Fibroblast of skin of right biceps (primary cell): ENCODE results near the gene ZBTB22.
A peak's percentile ranks its signal among the peaks of the same experiment; 100 is the strongest.
"Not testable (repeated sequence)": the region's sequence is repeated elsewhere in the genome, so short reads cannot be mapped to it uniquely, and the experiment has no call there.

Experiments
- DNase-seq: peaks from one replicate; pipeline ENCODE4 v3.0.0-alpha.2; 2013

Gene ZBTB22

DNA sequence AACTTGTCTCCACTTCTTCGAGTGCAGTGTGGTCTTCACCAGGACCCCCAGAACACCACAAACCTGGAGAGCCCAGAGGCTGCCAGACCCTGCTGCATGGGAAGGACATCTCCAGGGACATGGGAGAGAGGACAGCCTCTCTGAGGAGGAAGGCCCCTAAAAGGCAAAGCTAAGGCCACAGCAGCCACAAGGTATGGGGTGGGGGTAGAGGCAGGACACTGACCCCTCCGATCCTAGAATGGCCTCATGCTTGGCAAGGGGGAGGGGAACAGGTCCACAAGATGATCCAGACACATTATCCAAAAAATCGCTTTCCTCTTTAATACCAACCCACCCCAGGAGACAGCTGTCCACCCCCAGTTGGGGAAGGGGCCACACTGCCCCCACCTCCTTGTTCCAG, 38.7 kb downstream of the ZBTB22 start:
- DNase-seq, result no peak

GRCh38 chr6:33278392-33278741, 39.2 kb downstream of the ZBTB22 start:
- DNase-seq, result no peak

DNA sequence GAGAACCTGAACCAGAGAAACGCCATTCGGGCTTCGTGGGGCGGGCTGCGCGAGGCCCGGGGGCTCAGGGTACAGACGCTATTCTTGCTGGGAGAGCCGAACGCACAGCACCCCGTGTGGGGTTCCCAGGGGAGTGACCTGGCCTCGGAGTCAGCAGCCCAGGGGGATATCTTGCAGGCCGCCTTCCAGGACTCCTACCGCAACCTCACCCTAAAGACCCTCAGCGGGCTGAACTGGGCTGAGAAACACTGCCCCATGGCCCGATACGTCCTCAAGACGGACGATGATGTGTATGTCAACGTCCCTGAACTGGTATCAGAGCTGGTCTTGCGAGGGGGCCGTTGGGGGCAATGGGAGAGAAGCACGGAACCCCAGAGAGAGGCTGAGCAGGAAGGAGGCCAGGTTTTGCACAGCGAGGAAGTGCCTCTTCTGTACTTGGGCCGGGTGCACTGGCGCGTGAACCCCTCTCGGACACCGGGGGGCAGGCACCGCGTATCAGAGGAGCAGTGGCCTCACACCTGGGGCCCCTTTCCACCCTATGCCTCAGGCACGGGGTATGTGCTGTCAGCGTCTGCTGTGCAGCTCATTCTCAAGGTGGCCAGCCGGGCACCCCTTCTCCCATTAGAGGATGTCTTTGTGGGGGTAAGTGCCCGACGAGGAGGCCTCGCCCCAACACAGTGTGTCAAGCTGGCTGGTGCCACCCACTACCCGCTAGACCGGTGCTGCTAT, 39.7 kb downstream of the ZBTB22 start:
- peak; percentile 22 for DNase-seq

- DNase-seq, result peak; percentile 76
These were observed 40.5 kb downstream of the ZBTB22 start, which contains the start of gene B3GALT4 for GRCh38 chr6:33276864-33277662. Gene B3GALT4, plus strand, starts transcription at chr6:33277123. Its CDS starts 297 bp downstream, at chr6:33277420.

DNA sequence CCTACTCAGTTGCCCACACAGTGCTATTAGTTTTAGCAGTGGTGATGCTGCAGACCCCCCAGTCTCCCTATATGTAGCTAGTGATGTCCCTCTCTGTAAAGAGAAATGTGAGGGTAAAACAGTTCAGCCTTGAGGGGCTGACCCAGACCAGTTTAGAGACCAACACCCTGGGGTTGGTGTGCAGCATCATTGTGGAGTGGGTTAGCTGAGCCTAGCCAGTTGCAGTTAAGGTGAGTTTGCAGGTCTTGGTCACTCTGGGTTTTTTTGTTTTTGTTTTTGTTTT, 41.0 kb downstream of the ZBTB22 start:
- DNase-seq, result peak; percentile 3

DNA sequence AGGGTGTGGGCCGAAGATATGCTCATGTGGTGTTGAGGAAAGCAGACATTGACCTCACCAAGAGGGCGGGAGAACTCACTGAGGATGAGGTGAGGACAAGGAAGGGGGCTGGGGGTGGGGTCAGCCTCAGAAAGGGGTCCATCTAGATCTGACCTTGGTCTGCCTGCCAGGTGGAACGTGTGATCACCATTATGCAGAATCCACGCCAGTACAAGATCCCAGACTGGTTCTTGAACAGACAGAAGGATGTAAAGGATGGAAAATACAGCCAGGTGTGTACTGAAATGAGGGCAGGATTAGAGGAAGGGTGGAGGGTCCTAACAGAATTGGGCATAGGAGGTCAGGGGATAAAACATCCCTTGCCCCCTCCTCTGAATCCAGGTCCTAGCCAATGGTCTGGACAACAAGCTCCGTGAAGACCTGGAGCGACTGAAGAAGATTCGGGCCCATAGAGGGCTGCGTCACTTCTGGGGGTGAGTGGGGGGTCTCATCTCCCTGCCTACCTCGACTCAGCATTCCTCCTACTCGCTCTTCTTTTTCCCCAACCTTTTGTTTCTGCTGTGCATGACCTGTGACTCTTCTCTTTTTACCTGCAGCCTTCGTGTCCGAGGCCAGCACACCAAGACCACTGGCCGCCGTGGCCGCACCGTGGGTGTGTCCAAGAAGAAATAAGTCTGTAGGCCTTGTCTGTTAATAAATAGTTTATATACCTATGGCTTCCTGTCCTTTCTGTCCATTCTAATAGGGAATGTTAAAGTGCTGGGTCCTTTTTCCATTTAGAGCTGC, 41.6 kb downstream of the ZBTB22 start:
- not testable (repeated sequence) for DNase-seq

GRCh38 chr6:33273924-33274902, 43.3 kb downstream of the ZBTB22 start:
- no peak for DNase-seq

- no peak for DNase-seq
These were observed 44.2 kb downstream of the ZBTB22 start for GRCh38 chr6:33273129-33273923.

- no peak for DNase-seq
These were observed 45.0 kb downstream of the ZBTB22 start for GRCh38 chr6:33272275-33273128.

DNA sequence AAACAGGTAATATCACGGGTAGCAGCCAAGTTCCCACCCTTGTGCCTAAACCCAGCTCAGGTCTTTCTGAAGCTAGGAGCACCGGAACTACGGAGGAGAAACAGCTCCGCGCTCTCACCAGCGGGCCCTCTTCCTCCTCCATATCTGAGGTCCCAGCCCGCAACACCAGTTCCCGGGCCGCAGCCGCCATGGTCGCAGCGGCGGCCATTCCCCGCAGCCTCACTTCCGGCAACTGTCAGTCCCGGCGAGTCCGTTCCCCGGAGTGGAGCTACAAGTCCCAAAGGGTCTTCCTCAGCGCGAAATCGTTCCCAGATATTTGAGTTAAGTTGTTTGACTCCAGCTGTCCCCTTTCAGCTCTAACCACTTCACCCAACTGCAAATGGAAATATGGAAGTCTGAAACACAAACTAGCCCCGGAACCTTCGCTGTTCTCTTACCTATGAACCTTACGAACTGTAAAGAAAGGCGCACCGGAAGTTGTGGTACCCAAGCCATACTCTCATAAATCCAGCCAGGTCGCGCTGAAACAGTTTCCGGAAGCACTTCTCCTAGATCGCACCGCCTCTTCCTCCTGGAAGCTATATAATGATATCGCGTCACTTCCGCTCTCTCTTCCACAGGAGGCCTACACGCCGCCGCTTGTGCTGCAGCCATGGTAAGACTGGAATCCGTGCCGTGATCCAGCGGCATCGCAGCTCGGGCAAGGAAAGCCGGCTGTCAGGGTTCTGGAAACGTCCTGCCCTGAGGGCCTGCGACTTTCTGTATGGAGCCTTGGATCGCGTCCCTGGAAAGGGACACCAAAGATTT, 45.9 kb downstream of the ZBTB22 start, which contains the start of the genes RPS18 and VPS52:
Gene RPS18 (plus strand): TSS at position 608 of the 807 bp plus-strand sequence. CDS start 45 bp downstream, at position 653.
Gene VPS52 (minus strand): TSS at position 409 of the 807 bp plus-strand sequence. CDS start 201 bp downstream, at position 208.
- peak; percentile 99 for DNase-seq

DNA sequence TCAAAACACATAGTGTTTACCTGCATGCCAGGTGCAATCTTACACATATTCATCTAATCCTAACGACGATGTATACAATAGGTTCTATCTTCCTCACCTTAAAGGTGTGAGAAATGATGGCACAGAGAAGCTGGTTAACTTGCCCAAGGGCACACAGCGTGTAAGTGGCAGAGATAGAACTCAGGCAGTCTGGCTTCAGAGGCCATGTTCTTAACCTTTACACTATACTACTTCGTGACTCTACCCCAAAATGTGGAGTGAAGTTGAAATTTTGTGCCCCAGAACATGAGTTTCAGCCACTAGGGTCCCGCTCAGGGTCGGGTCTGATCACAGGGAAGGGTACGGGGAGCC, 46.5 kb downstream of the ZBTB22 start:
- no peak for DNase-seq
